Glomerular endothelial cell (primary cell): ENCODE measurements around the gene PADI6. TPM values are rescaled to one million over a fixed set of nuclear protein-coding genes. Genes with fewer than 3 reads are reported as not detected.

Experiments used
- DNase-seq: peaks from one replicate; pipeline ENCODE4 v3.0.0-alpha.2; 2011; ENCODE audit warnings: low read depth, low spot score; ENCODE audit errors: extremely low read depth
- total RNA-seq: library from RNA; depleted of rRNA; stranded (reverse); fragments of >200 nt; gene quantifications from 2 replicates; pipeline ENCODE4 v1.2.3, GENCODE V29; 2015

Gene PADI6
- total RNA-seq, 1 donor from 2014 or later: not detected

DNA sequence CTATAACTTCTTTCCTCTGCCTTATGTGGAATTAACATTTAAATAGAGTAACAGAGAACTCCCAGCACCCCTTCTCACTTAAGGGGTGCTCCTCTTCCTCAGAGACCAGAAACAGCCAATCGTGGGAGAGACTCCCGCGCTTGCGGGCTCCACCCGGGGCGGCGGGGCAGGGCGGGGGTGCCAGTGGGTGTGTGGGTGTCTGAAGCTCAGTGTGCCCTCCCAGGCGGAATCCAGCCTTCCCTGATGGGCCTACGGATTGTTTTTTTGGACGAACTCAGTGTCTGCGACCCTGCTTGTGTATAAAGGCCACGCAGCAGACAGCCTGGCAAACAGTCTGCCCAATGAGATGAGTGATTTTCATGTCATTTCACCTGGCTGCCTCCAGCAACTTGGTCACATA, 61.3 kb downstream of the PADI6 start:
- no peak for DNase-seq

DNA sequence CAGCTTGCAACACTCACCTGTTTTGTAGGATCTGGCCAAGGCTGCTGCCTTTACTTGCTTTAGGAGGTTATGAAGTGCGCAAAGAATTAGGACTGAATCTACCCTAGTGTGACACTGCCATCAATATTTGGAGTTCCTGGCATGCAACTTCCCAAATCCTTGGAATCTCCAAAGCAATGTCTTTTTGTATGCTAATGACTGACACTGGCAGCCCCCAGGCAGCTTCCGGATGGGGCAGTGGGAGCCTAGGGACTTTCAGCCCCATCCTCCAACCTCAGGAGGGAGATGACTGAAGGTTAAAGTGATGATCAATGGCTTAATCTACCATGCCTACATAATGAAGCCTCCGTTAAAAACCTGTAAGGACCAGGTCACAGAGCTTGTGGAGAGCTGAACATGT, 62.0 kb downstream of the PADI6 start:
- DNase-seq: no peak

DNA sequence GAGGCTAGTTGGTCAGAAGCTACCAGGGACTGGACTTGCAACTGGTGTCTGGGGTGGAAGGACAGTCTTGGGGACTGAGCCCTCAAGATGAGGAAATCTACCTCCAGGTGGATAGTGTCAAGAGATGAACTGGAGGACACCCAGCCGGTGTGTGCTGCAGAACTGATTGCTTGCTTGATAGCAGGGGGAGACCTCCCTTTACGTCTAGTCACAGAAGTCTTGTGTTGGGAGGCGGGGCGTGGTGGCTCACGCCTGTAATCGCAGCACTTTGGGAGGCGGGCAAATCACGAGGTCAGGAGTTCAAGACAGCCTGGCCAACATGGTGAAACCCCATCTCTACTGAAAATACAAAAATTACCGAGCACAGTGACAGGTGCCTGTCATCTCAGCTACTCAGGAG, 62.6 kb downstream of the PADI6 start:
- DNase-seq: no peak

DNA sequence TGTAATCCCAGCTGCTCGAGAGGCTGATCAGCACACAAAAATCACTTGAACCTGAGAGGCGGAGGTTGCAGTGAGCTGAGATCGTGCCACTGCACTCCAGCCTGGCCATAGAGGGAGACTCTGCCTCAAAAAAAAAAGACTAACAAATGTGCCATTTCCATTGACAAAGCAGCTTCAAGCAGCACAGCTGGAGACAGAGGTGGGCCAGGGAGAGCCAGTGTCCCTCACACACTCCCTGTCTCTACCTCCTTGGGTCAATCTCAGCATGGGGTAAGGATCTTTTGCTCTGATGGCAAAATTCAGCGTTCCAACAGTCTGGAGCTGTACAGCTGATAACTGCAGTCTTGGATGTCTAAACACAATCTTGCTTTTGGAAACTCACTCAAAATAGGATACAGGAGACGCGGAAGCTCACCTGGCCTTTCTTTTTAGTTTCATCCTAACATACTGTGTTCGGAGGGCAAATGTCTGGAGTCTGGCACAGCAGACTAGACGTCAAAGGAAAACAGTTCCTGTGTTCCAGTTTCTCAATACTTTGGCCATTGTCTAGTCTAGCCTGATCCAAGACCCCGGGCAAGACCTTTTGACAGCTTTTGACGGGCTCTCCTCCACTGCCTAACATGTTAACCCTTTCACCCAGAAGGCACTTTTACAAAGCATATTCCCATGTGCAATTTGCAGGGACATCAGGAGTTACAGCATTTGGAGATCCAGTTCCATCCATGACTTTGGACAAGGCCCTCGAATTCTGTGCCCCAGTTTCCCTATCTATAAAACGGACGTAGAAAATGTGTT, 64.6 kb downstream of the PADI6 start:
- DNase-seq: no peak

DNA sequence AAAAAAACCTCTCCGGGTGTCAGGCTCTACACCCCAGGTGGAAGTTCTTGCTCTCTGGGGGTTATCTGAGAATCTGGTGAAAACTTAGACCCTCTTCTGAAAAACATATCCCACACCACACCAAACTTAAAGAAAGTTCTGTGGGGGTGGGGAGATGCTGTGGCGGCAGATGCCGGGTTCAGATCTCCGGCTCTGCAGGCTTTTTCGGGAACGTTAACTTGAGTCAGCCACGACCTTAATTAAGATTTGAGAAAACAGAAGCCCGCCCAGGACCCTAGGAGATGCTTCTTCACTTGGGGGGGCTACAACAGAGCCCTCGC, 65.2 kb downstream of the PADI6 start:
- no peak for DNase-seq

DNA sequence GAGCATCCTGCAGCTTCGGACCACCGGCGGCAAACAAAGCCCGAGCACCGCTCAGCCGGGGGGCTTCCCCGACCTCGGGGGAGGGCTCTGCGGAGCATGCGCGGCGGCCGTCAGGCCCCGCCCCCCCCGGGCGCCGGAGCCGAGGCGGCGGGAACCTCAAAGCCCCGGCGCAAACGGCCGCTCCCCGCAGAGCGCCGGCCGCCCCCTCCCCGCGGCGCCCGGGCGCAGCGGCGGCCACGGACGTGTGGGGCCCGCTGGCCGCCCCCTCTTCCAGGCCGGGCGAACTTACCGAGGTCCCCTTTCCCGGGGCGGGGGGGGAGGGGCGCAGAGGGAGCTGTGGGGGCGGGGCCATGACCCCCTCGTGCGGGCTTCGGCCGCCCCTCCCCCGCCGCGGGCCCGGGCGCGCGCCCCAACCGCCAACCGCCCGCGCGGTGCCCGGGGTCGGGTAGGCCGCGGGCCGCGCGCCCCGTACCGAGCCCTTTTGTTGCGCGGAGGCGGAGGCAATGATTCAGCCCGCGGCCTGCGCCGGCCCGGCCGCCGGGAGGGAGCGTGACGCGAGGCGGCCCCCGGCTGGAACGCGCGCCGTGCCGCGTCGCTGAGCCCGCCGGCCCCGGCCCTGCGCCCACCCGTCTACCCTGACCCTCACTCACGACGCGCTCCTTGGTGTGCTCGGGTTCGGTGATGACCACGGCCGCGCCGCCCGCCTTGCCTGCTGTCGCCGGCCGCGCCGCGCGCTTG, 65.8 kb downstream of the PADI6 start:
- DNase-seq: no peak

DNA sequence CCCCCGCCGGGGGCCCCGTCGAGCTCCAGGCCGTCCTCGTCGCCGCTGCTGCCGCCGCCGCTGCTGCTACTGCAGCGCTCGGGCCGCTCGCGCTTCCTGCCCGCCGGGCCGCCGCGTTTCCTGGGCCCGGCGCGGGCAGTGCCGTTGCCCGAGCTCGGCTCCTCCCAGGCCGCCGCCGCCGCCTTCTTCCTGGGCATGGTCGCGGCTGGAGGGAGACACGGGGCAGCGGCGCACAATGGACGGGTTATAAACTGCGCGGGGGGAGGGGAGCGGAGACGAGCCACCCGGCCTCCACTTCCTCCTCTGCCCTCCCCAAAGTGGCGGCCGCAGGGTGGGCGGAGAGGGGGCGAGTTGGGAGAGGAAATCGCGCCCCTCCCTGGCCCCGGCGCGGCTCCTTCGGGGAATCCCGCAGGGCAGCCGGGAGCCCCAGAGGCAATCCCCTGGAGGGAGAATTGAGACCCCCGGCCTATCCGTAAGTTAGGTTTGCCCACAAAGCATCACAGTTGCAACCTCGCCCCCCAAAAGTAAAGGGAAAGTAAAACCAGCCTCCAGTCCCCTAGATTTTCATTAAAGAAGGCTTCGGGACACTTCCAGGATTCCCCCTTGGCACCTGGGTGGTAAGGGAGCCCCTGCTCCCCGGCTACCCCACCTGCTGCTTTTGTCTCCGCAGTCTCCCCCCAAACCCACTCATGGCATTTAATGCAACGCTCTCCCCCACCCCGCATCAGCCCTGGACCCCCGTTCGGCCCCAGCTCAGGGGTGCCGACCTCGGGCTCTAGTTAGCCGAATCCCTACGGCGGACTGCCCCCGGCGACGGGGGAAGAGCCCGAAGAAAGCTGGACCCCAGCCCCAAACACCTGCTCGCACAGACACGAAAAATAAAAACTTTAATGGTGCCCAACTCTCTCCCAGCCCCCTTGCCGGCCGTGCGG, 66.6 kb downstream of the PADI6 start:
- DNase-seq: no peak

DNA sequence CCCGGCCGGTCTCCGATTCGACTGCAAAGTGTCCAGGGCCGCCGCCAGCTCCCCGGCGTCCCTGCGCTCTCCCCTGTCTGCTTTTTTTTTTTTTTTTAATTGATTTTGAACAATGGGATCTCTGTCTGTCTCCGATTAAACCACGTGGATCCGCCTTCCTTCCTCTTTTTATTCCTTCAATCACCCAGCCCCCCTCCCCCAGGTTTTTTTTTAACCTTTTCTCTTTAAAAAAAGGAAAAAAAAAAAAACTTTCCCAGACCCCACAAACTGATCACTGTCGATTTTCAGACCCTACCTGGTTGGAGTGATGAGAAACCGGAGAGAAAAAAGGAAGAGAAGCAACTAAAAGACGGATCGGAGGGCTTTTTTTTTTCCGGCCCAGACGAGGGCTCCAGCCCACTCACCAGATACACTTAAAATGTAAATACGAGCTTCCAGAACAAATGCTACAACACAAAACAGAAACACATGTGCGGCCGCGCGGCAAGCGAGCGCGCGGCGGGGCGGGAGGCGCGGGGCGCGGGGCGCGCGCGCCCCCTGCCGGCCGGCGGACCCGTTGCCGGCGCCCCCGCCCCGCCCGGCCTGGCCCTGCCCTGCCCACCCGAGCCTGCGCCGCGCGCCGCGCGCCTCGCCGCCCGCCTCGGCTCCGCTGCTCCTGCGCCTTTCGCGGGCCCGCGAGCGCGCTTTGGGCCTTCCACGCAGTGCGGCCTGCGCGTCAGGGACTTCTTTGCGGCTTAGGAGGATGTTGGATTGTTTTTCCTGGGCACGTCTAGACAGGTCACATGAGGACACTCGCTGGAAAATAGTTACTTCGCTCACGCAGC, 67.5 kb downstream of the PADI6 start, which contains the start of gene RCC2:
TSS of gene RCC2 (minus strand) at position 428 of the 824 bp plus-strand sequence. CDS start 1,163 bp downstream, outside the sequence.
- DNase-seq: no peak

DNA sequence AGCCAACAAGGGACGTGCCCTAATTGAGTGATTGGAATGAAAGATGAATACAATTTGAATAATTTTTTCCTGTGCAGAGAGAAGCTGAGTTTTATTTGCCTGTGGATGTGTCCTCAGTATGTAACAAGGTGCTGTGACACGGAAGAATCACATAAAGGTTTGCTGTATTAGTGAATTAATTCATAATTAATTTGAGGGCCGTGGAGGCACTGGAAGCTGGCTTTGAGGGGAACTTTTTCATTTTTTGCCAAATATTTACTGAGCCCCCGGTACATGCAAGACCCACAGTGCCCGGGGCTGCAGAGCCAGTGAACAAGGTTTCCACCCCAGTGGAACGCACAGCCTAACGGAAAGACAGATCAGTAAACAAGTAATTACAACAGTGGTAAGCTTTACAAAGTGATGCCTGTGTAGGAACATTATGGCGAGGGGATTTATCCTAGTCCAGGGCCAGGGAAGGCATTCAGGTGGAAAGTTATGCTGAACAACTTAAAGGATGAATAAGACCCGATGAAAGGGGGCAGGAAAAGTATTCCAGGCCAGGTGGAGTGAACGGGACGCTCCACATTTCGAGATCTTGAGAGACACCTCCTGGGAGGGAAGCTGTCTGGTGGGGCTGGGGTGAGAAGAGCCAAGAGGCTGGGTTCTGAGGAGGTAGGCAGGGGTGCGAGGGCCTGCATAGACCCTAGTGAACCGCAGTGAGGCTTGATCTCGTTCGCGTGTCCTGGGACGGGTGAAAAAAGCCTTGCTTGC, 68.3 kb downstream of the PADI6 start:
- no peak for DNase-seq

DNA sequence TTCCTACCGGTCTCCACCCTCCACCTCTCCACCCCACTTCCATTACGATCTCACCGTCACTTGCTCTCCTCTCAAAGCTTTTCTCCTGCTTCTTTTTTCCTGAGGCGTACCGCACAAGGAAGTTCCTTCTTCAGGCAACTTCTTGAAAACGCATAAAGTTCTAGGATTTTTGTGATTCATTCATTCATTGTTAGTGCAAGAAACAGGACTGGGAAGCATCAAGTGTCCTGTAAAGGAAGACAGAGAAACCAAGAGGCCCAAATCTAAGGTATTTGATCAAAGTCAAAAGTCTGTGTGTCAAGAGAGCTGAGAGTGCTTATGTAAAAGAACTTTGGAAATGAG, 68.8 kb downstream of the PADI6 start:
- DNase-seq: no peak

DNA sequence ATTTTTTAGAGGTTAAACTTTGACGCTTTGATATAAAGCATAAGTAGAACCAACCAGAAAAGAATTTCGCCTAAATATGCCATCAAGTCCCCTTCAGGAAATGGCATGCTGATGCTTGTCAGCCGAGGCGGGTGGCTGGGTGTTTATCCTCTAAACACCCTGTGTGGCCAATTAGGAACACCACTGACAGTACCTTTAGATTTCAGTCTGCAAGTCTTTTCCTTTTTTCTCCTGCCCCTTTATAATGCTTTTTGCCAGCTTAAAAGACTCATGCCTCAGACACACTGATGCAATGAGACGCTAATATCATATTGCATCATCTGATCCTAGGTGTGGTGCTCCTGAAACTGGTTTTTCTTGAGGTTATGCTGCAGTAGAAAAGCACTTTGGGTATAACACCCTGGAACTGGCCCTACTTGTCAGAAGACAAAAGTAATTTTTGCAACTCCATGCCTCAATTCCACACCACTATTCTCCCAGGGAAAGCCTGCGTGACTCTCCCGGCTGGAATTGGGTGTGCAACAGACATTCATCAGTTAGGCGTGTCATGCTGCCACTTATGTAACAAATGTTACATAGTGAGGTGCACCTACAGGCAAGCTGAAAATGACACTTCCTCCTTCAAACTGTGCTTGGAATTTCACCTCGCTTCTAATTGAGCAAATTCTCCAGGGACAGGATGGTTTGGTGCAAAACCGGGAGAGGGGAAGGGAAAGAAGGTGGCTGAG, 69.4 kb downstream of the PADI6 start:
- DNase-seq: no peak

DNA sequence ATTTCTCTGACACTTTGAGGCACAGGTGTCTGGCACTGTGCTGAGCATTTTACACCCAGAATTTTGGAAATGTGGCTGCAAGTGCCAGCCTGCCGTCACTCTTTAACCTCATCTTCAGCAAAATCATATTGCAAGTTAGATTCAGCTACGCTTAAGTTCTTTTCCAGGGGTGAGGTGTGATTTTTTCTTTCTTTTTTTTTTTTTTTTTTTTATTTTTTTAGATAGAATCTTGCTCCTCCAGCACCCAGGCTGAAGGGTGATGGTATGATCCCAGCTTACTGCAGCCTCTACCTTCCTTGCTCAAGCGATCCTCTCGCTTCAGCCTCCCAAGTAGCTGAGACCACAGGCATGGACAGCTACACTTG, 70.0 kb downstream of the PADI6 start:
- DNase-seq: no peak

DNA sequence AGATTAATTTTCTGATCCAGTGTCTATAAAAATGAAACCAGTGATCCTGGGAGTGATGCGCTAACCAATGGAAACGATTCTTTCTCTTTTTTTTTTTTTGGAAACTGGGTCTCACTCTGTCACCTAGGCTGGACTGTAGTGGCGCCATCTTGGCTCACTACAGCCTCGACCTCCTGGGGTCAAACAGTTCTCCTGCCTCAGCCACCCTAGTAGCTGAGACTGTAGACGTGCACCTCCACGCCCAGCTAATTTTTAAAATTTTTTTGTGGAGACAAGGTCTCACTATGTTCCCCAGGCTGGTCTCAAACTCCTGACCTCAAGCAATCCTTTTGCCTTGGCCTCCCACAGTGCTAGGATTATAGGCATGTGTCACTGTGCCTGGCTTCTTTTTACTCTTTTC, 70.8 kb downstream of the PADI6 start:
- DNase-seq: no peak

DNA sequence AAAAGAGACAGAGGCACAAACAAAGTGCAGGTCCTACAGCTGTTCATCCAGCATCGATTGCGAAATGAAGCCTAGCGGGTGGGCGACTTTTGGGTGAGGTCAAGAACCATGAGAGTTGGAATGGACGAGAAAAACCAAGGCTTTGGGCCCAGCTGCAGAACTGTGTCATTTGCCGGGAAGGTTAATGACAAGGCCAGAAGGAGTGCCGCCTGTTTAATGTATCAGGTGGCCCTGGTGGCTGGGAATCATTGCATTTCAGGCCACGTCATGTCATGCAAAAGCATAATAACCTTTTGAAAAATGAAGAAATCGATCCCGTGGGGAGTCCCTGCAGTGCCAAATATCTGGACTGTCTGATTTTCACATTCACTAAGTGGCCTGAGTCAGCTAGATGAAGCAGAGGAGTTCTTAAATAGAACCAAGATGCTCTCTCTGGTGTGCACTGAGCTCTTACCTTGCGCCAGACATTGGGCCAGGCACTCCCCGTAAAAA, 75.6 kb downstream of the PADI6 start:
- DNase-seq: no peak

Other genes starting within 250 kb of the PADI6 start
- gene PADI1, start 167.1 kb upstream of the PADI6 start, total RNA-seq: 0.18 and 0.58 TPM in 2 replicates
- not detected in 2 replicates for gene PADI3, start 123.1 kb upstream of the PADI6 start, total RNA-seq
- not detected in 2 replicates for gene PADI4, start 64.0 kb upstream of the PADI6 start, total RNA-seq
- gene RCC2, start 67.5 kb downstream of the PADI6 start, total RNA-seq: 60.1 and 113 TPM in 2 replicates
- gene ARHGEF10L, start 167.5 kb downstream of the PADI6 start, total RNA-seq: 16.6 and 20.4 TPM in 2 replicates